Endothelial cell of umbilical vein (primary cell): ENCODE data around the gene NTSR1. TPM values are rescaled to one million over a fixed set of nuclear protein-coding genes. Genes with fewer than 3 reads are reported as not detected.
A peak's percentile ranks its signal among the peaks of the same experiment; 100 is the strongest.

Experiments
- BruUV-seq: library from RNA; stranded (reverse); fragments of 400-500 nt; replicated peaks from 2 replicates; lab custom pipeline; 2021; lab: Mats Ljungman, UMichigan
- CTCF ChIA-PET: fragments of 300-600, 350-600 bp; sonication (Branson Sonifier 250); formaldehyde crosslinking; loops from one replicate; lab custom pipeline; 2021; ENCODE audit warnings: antibody characterized with exemption, inconsistent platforms; lab: Charles Lee
- POLR2A ChIA-PET: fragments of 300-600, 350-600 bp; sonication (Branson Sonifier 250); formaldehyde crosslinking; loops from one replicate; lab custom pipeline; 2021; ENCODE audit warnings: antibody characterized with exemption, inconsistent platforms; lab: Charles Lee
- DNase-seq: peaks from one replicate; pipeline ENCODE4 v3.0.0-alpha.2; 2011; ENCODE audit warnings: low read depth, low spot score
- FAIRE-seq: peaks from 2 replicates; lab custom pipeline; 2011; peaks lifted over from hg19 to GRCh38; lab: Jason Lieb, UNC
- H2AFZ ChIP-seq: 2 replicates; pipeline ENCODE4 v1.6.0; 2012; ENCODE audit warnings: low read depth, low read length, control low read depth, inconsistent platforms
- H3K27ac ChIP-seq: 2 replicates; pipeline ENCODE4 v1.5.1; 2011; ENCODE audit warnings: low read depth, mild to moderate bottlenecking, control low read depth, low read length, moderate library complexity; ENCODE audit not compliant: insufficient read depth
- H3K27me3 ChIP-seq, 2 experiments: 2 replicates each; pipeline versions ENCODE4 v1.6.0 to v1.6.1; 2011; ENCODE audit warnings: low read length in 2 of 2, mixed read lengths in 1 of 2; ENCODE audit not compliant: control insufficient read depth in 2 of 2, insufficient read depth in 2 of 2
- H3K36me3 ChIP-seq, 2 experiments: 2 replicates in 1 of 2; 3 replicates in 1 of 2; pipeline ENCODE4 v1.5.1; 2011; ENCODE audit warnings: low read length in 2 of 2, mild to moderate bottlenecking in 1 of 2, moderate library complexity in 1 of 2; ENCODE audit not compliant: control insufficient read depth in 2 of 2, insufficient read depth in 2 of 2; ENCODE audit errors: extremely low read depth in 1 of 2
- H3K4me1 ChIP-seq: 3 replicates; pipeline ENCODE4 v1.5.1; 2011; ENCODE audit warnings: mild to moderate bottlenecking, low read length; ENCODE audit not compliant: control insufficient read depth, insufficient read depth; ENCODE audit errors: extremely low read depth
- H3K4me2 ChIP-seq: 2 replicates; pipeline ENCODE4 v1.6.1; 2011; ENCODE audit warnings: low read length, control low read depth, mixed read lengths; ENCODE audit not compliant: insufficient read depth
- H3K4me3 ChIP-seq, 3 experiments: fragments of 200-600 bp in 1 of 3; sonication (generic), shearing (Covaris generic) in 1 of 3; replicated peaks in 1 of 3; 2 replicates each; pipeline ENCODE4 v1.5.1; 2011 to 2016; ENCODE audit warnings: control low read depth in 3 of 3, low read length in 3 of 3, mild to moderate bottlenecking in 2 of 3, inconsistent platforms in 1 of 3, low read depth in 1 of 3, moderate library complexity in 1 of 3; ENCODE audit not compliant: insufficient read depth in 1 of 3
- H3K79me2 ChIP-seq: 2 replicates; pipeline ENCODE4 v1.6.0; 2012; ENCODE audit warnings: low read length, inconsistent platforms; ENCODE audit not compliant: control insufficient read depth, insufficient read depth
- H3K9ac ChIP-seq: replicated peaks from 2 replicates; pipeline ENCODE3; 2011; ENCODE audit warnings: low read length, control low read depth; ENCODE audit not compliant: insufficient read depth; ENCODE audit errors: extremely low read depth
- H3K9me1 ChIP-seq: replicated peaks from 3 replicates; pipeline ENCODE4 v1.6.0; 2011; ENCODE audit warnings: mild to moderate bottlenecking, low read length; ENCODE audit not compliant: control insufficient read depth, insufficient read depth; ENCODE audit errors: extremely low read depth
- H3K9me3 ChIP-seq: replicated peaks from 2 replicates; pipeline ENCODE4 v1.5.1; 2012; ENCODE audit warnings: low read length, inconsistent platforms; ENCODE audit not compliant: control insufficient read depth, insufficient read depth
- H4K20me1 ChIP-seq: replicated peaks from 2 replicates; pipeline ENCODE3; 2011; ENCODE audit warnings: mild to moderate bottlenecking, low read length; ENCODE audit not compliant: control insufficient read depth, insufficient read depth; ENCODE audit errors: extremely low read depth
- CTCF ChIP-seq, 2 donors: IDR thresholded peaks; 1 replicate in 1 of 2; 2 replicates in 1 of 2; pipeline ENCODE4 v1.5.1; 2011; ENCODE audit warnings: low read length in 2 of 2, mild to moderate bottlenecking in 2 of 2, moderate library complexity in 2 of 2, control low read depth in 1 of 2, inconsistent platforms in 1 of 2, low read depth in 1 of 2; ENCODE audit not compliant: insufficient read depth in 1 of 2; ENCODE audit errors: extremely low read depth in 1 of 2
- EZH2 ChIP-seq: IDR thresholded peaks from 2 replicates; pipeline ENCODE4 v1.6.1; 2012; ENCODE audit warnings: borderline replicate concordance, low read depth, mild to moderate bottlenecking, moderate library complexity, low read length, inconsistent platforms; ENCODE audit not compliant: severe bottlenecking
- FOS ChIP-seq: IDR thresholded peaks from 2 replicates; pipeline ENCODE4 v1.6.1; 2011; ENCODE audit warnings: mild to moderate bottlenecking, low read length, moderate library complexity, borderline replicate concordance; ENCODE audit not compliant: insufficient read depth
- GATA2 ChIP-seq: IDR thresholded peaks from 2 replicates; pipeline ENCODE4 v1.7.0; 2011; ENCODE audit warnings: low read depth, mild to moderate bottlenecking, moderate library complexity, mixed read lengths, low read length; ENCODE audit not compliant: insufficient read length, insufficient read depth
- JUN ChIP-seq: IDR thresholded peaks from 2 replicates; pipeline ENCODE4 v1.6.1; 2011; ENCODE audit warnings: borderline replicate concordance, low read depth; ENCODE audit not compliant: insufficient read length, insufficient read depth
- MYC ChIP-seq: IDR thresholded peaks from one replicate; pipeline ENCODE4 v1.6.1; 2011; ENCODE audit warnings: mild to moderate bottlenecking, low read depth, low read length
- POLR2A ChIP-seq: IDR thresholded peaks from 2 replicates; pipeline ENCODE4 v1.6.1; 2012; ENCODE audit warnings: low read depth, mild to moderate bottlenecking, control low read depth, low read length
- POLR2AphosphoS5 ChIP-seq: IDR thresholded peaks from 2 replicates; pipeline ENCODE4 v1.6.1; 2012; ENCODE audit warnings: low read depth, mild to moderate bottlenecking, control low read depth, low read length, moderate library complexity; ENCODE audit not compliant: insufficient read depth
- dilution Hi-C: fragments of 300-500 bp; cut with MboI; formaldehyde crosslinking; loops from one replicate; pipeline ENCODE4 v1.15.0; 2019; ENCODE audit warnings: low sequenced_read_pairs; ENCODE audit not compliant: extremely low pct_ligation_motif_present
- intact Hi-C: fragments of 100-400 bp; cut with micrococcal nuclease; formaldehyde crosslinking; loops from one replicate; pipeline ENCODE4 v1.10.0; 2022
- polyA plus RNA-seq, 4 experiments: library from polyadenylated mRNA; depleted of rRNA in 3 of 4; stranded (reverse) in 3 of 4; unstranded in 1 of 4; fragments of >200 nt; gene quantifications; 2 replicates each; pipeline versions ENCODE4 v1.2.1 to v1.2.3, GENCODE V29; 2011 to 2012; ENCODE audit warnings: missing spikeins in 1 of 4
- total RNA-seq: library from RNA; stranded (reverse); gene quantifications from 2 replicates; pipeline ENCODE4 v1.2.3, GENCODE V29; 2021
- TF ChIP-seq, protein P1 (sequence below): IDR thresholded peaks from 2 replicates; pipeline ENCODE4 v1.6.1; 2011; ENCODE audit not compliant: insufficient read depth, insufficient read length

NTSR1 gene
- total and polyA plus RNA-seq, 2 donors (not counting 3 experiments of a cell fraction or from before 2014, with no cell fraction given), result 0.14 to 2.1 TPM

GRCh38 chr20:62793757-62794006, 85.0 kb downstream of the NTSR1 start:
- Histone ChIP-seq H3K79me2 (peaks cover 14% of the 10 kb centered on the region), H3K36me3 (no peaks in the 10 kb centered on the region), H3K27me3 (no peaks in the 10 kb centered on the region), H2AFZ (peak overlapping the region; percentile 93), H3K9me1 (no peaks in the 10 kb centered on the region), H3K4me3 (no peak overlapping the region), H3K9ac (peak overlapping the region; percentile 41), H3K4me1 (peaks cover 22% of the 10 kb centered on the region), H3K4me2 (peak overlapping the region; percentile 69), H3K27ac (peak overlapping the region; percentile 61), H3K9me3 (no peaks in the 10 kb centered on the region), H4K20me1 (no peaks in the 10 kb centered on the region)
- FAIRE-seq (no peak), DNase-seq (no peak)
- ChIA-PET POLR2A (no interaction called here), CTCF (interaction anchor here (0.7 to 1.9 kb wide), 12 partner anchors 11 to 383 kb away, joined by 3 to 24 read pairs (median 5); partner anchors contain the start of gene NTSR1)
- dilution Hi-C loops (no loop called here), intact Hi-C loops (loop anchor here (1.0 to 10.0 kb wide), 2 partner anchors 434 to 489 kb away; partner anchors contain the start of gene ADRM1)
- no TSS peak for BruUV-seq
- TF ChIP-seq, protein P1, sequence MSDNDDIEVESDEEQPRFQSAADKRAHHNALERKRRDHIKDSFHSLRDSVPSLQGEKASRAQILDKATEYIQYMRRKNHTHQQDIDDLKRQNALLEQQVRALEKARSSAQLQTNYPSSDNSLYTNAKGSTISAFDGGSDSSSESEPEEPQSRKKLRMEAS, result no peak
- TF ChIP-seq POLR2A (no peak), EZH2 (no peak), FOS (no peak), CTCF (IDR thresholded peaks at IDR 0.05; ENCODE audit: extremely low read depth in 1 of 2, insufficient read depth in 1 of 2, low read depth in 1 of 2, low read length in 2 of 2) (no peak), POLR2AphosphoS5 (no peak), JUN (no peak), GATA2 (no peak), MYC (no peak)
